Metanephros (tissue), 1 donor: ENCODE results near the gene PXYLP1. TPM values are rescaled to one million over a fixed set of nuclear protein-coding genes. Genes with fewer than 3 reads are reported as not detected.

Source experiments
- total RNA-seq: library from RNA; depleted of rRNA; stranded (reverse); fragments of >200 nt; gene quantifications from one replicate; pipeline ENCODE4 v1.2.3, GENCODE V29; 2014

The PXYLP1 gene, protein sequence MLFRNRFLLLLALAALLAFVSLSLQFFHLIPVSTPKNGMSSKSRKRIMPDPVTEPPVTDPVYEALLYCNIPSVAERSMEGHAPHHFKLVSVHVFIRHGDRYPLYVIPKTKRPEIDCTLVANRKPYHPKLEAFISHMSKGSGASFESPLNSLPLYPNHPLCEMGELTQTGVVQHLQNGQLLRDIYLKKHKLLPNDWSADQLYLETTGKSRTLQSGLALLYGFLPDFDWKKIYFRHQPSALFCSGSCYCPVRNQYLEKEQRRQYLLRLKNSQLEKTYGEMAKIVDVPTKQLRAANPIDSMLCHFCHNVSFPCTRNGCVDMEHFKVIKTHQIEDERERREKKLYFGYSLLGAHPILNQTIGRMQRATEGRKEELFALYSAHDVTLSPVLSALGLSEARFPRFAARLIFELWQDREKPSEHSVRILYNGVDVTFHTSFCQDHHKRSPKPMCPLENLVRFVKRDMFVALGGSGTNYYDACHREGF
- total RNA-seq: 24.4 TPM

DNA sequence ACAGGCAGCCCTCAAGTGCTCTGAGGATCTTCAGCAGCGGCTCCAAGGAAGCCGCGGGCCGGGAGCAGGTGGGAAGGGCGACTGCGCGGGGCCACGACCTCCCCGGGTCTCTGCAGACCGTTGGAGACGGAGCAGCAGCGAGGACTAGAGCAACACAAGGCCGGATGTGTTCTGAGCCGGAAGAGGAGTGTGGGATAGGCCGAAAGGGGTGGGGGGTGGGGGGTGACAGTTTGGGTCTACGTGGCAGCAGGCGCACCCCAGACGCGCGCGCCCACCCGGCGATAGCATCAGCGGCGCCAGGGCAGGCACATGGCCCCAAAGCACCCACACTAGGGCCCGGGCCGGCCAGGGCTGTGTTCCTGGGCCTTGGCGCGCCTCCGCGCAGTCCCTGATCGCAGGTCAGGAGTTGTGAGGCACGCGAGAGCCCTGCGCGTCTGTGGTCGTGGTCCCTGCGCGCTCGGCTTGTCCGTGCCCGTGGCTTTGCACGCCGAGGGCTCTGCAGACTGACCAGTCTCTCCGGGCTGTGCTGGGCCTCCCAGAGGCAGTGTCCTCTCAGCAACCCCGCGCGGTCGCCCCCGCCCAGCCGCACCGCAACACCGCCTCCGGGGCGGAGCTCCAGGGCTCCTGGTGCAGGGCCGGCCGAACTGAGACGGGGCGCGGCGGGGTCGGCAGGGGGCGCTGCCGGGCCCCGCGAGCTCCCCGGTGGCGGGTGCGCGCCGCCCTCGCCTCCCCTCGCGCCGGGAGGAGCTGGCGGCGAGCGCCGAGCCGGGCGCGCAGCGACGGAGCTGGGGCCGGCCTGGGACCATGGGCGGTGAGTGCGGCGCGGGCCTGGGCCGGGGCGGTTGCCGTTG is at the start of gene PXYLP1:
TSS of gene PXYLP1 (plus strand) at position 725 of the 851 bp plus-strand sequence. CDS start 28,351 bp downstream, outside the sequence.

Other genes with a start within 250 kb of the PXYLP1 start
- 10.9 TPM for gene SPSB4, start 180.5 kb upstream of the PXYLP1 start, total RNA-seq
- gene ZBTB38, start 136.7 kb downstream of the PXYLP1 start, total RNA-seq: 78.5 TPM